ENCODE results near the gene CFAP69. TPM values are rescaled to one million over a fixed set of nuclear protein-coding genes. Genes with fewer than 3 reads are reported as not detected.
"Not testable (repeated sequence)": the region's sequence is repeated elsewhere in the genome, so short reads cannot be mapped to it uniquely, and the experiment has no call there.

CFAP69 gene
- total RNA-seq, 1 donor from 2014 or later, result 2.5 TPM

GRCh38 chr7:90246171-90246570, 1.2 kb downstream of the CFAP69 start:
- Mint-ChIP-seq H3K36me3 (ENCODE audit: low read depth) (no peaks in the 10 kb centered on the region), H3K9me3 (no peaks in the 10 kb centered on the region), H3K27me3 (ENCODE audit: low read depth) (peaks cover 70% of the 10 kb centered on the region), H3K4me3 (peak overlapping the region; percentile 96), H3K4me1 (peaks cover 19% of the 10 kb centered on the region), H3K27ac (ENCODE audit: unreplicated experiment) (no peak overlapping the region)
- no peak for TF ChIP-seq CTCF (conservative IDR thresholded peaks at IDR 0.05)
- DNase-seq (ENCODE audit: low read depth, low spot score), result no peak

- H3K36me3 Mint-ChIP-seq (ENCODE audit: low read depth), result no peaks in the 10 kb centered on the region
- peaks cover 64% of the 10 kb centered on the region for H3K27me3 Mint-ChIP-seq (ENCODE audit: low read depth)
- DNase-seq (ENCODE audit: low read depth, low spot score), result no peak
- H3K27ac Mint-ChIP-seq (ENCODE audit: unreplicated experiment), result no peak overlapping the region
- no peak overlapping the region for H3K4me3 Mint-ChIP-seq
- TF ChIP-seq CTCF (conservative IDR thresholded peaks at IDR 0.05), result no peak
- H3K4me1 Mint-ChIP-seq, result peaks cover 17% of the 10 kb centered on the region
- H3K9me3 Mint-ChIP-seq, result no peaks in the 10 kb centered on the region
Observed at GRCh38 chr7:90248706-90249105, 3.7 kb downstream of the CFAP69 start.

- H3K4me3 Mint-ChIP-seq, result no peak overlapping the region
- no peak for TF ChIP-seq CTCF (conservative IDR thresholded peaks at IDR 0.05)
- no peak overlapping the region for H3K27ac Mint-ChIP-seq (ENCODE audit: unreplicated experiment)
- H3K36me3 Mint-ChIP-seq (ENCODE audit: low read depth), result no peaks in the 10 kb centered on the region
- peaks cover 3% of the 10 kb centered on the region for H3K9me3 Mint-ChIP-seq
- peaks cover 46% of the 10 kb centered on the region for H3K27me3 Mint-ChIP-seq (ENCODE audit: low read depth)
- H3K4me1 Mint-ChIP-seq, result peaks cover 6% of the 10 kb centered on the region
- no peak for DNase-seq (ENCODE audit: low read depth, low spot score)
Observed at GRCh38 chr7:90250601-90251303, 5.8 kb downstream of the CFAP69 start.

- no peak for DNase-seq (ENCODE audit: low read depth, low spot score)
- H3K36me3 Mint-ChIP-seq (ENCODE audit: low read depth), result no peaks in the 10 kb centered on the region
- H3K27ac Mint-ChIP-seq (ENCODE audit: unreplicated experiment), result no peak overlapping the region
- no peak overlapping the region for H3K4me3 Mint-ChIP-seq
- H3K27me3 Mint-ChIP-seq (ENCODE audit: low read depth), result peaks cover 41% of the 10 kb centered on the region
- peaks cover 1% of the 10 kb centered on the region for H3K4me1 Mint-ChIP-seq
- H3K9me3 Mint-ChIP-seq, result peaks cover 5% of the 10 kb centered on the region
- no peak for TF ChIP-seq CTCF (conservative IDR thresholded peaks at IDR 0.05)
Observed at GRCh38 chr7:90251304-90251635, 6.3 kb downstream of the CFAP69 start.

GRCh38 chr7:90256011-90256410, 11.0 kb downstream of the CFAP69 start:
- not testable (repeated sequence) for H3K9me3 Mint-ChIP-seq; DNase-seq (ENCODE audit: low read depth, low spot score); H3K27ac Mint-ChIP-seq (ENCODE audit: unreplicated experiment); H3K4me1 Mint-ChIP-seq; H3K4me3 Mint-ChIP-seq; H3K36me3 Mint-ChIP-seq (ENCODE audit: low read depth)
- peaks cover 11% of the 10 kb centered on the region for H3K27me3 Mint-ChIP-seq (ENCODE audit: low read depth)

GRCh38 chr7:90256778-90257177, 11.8 kb downstream of the CFAP69 start:
- Mint-ChIP-seq H3K4me1 (no peaks in the 10 kb centered on the region), H3K9me3 (peaks cover 5% of the 10 kb centered on the region), H3K4me3 (no peak overlapping the region), H3K27ac (ENCODE audit: unreplicated experiment) (no peak overlapping the region), H3K36me3 (ENCODE audit: low read depth) (no peaks in the 10 kb centered on the region), H3K27me3 (ENCODE audit: low read depth) (peaks cover 8% of the 10 kb centered on the region)
- TF ChIP-seq CTCF (conservative IDR thresholded peaks at IDR 0.05), result no peak
- no peak for DNase-seq (ENCODE audit: low read depth, low spot score)
